Endothelial cell of hepatic sinusoid (primary cell): ENCODE results near the gene TACC2.

Source experiments
- in situ Hi-C: cut with HindIII; loops from 2 replicates; pipeline ENCODE4 v1.10.0; 2017; ENCODE audit warnings: low sequenced_read_pairs

Gene TACC2

DNA sequence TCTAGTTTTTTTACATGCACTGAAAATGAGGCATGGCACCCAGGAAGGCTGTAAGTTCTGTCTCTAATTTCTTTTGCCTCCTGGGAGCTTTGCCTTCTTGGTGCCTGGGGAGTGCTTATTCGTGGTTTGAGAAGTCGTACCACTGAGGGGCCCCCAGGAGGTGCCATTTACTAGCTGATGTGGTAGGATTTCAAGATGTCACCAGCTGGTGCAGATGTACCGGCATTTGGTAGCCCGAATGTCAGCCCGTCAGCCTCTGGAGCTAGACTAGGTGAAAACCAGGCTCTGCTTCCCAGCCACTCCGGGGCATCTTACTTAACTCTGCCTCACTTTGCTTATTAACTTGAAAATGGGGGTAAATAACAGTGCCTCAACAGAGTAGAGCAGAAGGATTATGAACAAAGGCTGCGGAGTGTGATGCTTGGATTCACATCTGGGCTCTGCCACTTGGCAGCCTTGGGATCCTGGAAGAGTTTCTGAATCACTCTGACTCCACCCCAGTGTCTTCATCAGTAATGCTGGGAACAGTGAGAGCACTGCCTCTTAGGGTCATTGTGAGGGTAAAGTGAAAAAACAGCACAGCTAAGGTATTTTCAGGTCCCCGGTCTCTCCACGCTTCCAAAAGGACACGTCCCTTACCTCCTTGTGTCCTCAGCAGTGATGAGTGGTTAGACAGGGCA, 250.8 kb downstream of the TACC2 start:
- in situ Hi-C loops = no loop called here

- in situ Hi-C loops = no loop called here
Observed at GRCh38 chr10:122240401-122240800, 251.4 kb downstream of the TACC2 start.

- in situ Hi-C loops = no loop called here
Observed at GRCh38 chr10:122241836-122242235, 252.9 kb downstream of the TACC2 start.

DNA sequence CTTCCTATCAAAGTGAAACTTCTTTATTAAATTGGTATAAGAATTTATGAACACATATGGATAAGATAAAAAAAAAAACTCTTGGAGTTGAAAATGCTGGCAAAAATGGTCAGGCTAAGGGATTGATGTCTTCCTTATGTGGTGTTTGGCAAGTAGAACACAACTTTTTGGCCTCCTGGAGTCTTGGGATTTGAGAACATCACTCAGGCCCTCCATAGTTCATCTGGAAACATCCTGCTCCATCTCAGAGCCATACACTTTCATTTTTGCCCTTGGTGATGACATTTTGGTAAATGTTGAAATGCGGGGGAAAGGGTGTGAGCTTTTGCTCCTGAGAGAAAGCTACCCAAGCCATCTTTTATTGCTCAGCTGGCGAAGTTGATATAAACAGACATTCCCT, 254.6 kb downstream of the TACC2 start:
- in situ Hi-C loops = no loop called here

GRCh38 chr10:122244001-122244975, 255.3 kb downstream of the TACC2 start:
- in situ Hi-C loops = no loop called here

GRCh38 chr10:122245136-122245535, 256.2 kb downstream of the TACC2 start:
- in situ Hi-C loops = no loop called here

- in situ Hi-C loops = no loop called here
Observed at GRCh38 chr10:122245897-122246296, 256.9 kb downstream of the TACC2 start.

DNA sequence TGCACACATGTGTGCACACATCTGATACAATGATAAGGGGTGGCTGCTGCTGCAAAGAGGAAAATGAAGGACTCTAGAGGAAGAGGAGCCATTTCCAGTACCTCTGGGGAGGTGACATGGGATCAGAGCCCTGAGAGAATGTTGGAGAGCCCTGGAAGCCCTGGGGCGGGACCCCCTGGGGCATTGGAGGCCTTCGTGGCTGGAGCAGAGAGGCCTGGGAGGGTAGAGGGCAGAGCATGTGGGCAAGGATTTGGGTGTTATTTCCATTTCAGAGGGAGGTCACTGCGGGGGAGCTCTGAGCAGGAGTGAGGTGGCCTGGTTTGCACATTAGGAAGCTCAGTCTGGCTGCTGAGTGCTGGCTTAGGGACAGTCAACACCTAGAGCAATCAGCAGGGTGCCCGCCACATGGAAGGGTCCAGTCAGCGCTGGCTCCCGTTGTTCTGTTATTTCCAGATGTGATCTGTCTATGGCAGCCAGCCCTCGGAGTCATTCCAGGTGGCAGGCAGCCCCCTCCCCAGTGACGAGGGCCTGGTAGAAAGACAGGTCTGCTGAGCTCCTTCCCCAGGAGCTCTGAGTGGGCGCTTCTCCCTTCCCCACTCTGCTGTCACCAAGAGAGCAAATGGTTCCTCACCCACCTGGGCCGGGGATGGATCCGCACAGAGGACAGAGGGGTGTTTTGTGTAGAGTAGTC, 258.0 kb downstream of the TACC2 start:
- in situ Hi-C loops = no loop called here

DNA sequence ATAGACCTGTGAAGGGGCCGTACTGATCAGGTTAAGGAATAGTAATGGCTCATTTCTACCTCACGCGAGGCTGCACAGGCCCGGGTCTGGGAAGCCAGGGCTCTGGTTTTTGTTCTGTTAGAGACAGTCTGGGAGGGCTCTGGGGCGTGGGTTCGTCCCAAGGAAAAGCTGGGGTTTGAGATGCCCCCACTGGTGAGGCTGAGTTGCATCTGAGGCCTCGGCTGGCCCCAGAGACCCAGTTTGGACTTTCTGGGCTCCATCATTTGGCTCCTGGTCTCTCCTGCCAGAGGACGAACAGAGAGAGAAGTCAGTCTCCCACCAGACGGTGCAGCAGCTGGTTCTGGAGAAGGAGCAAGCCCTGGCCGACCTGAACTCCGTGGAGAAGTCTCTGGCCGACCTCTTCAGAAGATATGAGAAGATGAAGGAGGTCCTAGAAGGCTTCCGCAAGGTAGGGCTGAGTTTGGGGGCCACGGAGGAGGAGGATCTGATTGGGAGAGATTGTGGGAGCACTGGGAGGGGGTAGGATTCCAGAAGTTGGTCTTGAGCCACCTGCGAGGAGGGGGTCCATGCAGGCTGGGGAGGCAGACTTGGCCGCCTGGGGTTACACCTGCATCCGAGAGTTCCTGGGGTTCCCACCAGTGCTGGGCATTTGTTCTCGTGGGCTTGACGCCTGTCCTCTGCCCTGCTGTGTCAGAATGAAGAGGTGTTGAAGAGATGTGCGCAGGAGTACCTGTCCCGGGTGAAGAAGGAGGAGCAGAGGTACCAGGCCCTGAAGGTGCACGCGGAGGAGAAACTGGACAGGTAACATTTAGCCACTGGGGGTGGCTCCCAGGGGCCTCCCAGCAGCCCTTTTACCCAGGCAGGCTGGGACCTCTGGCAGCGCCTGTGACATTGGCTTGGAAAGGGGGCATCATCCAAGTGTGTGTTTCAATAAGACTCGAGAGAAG, 259.7 kb downstream of the TACC2 start:
- in situ Hi-C loops = no loop called here

DNA sequence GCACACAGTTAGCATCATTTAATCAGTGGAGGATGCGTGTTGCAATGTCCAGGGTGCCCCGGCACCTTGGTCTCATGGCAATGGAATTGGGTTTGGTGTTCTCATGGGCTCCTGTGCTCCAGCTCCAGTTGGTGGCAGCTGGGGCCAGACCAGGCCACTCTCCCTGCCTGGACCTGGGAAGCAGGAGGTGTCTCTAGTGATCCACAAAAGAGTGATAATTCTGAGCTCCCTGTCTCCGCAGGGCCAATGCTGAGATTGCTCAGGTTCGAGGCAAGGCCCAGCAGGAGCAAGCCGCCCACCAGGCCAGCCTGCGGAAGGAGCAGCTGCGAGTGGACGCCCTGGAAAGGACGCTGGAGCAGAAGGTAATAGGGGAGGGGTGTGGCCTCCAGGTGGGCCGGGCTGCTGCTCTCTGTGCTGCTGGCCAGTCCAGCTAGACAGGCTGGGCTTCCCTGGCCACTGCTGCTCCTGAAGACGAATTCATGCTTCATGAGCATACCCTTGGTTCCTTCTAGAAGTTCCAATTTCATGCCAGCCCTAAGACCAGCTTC, 260.4 kb downstream of the TACC2 start:
- in situ Hi-C loops = no loop called here

DNA sequence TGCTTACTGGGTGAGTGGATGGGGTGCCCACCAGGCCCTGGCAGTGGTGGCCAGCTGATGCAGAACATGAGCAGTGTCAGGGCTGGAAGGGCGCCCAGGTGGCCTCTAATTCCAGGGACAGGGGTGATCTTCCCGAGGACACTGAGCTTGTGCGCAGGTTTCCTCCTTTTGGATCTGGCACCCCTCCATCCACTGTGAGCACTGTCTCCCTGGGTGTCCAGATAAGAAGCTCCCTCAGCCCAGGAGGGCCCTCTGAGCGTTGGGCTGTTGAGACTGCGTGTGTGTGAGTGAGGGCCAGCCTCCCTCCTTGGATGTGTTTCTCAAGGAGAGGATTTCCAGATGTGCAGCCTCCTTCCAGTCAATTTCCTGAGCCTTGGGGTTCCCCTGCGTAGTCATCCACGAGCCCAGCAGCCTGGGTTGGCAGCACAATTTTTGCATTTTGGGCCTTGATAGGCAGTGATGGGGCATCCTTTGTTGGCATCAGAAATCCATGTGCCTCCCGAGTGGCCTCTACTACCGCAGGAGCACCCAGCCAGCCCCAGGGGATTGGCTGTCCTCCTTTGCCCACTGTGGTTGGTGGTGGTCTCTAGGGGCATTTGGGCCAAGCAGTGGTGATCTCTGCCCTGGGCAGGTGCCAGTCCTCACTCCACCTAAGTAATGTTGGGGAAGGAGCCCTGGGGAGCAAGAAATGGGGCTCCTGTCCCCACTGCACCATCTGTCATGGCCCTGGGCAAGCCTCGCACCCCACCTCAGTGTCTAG, 261.2 kb downstream of the TACC2 start:
- in situ Hi-C loops = no loop called here

DNA sequence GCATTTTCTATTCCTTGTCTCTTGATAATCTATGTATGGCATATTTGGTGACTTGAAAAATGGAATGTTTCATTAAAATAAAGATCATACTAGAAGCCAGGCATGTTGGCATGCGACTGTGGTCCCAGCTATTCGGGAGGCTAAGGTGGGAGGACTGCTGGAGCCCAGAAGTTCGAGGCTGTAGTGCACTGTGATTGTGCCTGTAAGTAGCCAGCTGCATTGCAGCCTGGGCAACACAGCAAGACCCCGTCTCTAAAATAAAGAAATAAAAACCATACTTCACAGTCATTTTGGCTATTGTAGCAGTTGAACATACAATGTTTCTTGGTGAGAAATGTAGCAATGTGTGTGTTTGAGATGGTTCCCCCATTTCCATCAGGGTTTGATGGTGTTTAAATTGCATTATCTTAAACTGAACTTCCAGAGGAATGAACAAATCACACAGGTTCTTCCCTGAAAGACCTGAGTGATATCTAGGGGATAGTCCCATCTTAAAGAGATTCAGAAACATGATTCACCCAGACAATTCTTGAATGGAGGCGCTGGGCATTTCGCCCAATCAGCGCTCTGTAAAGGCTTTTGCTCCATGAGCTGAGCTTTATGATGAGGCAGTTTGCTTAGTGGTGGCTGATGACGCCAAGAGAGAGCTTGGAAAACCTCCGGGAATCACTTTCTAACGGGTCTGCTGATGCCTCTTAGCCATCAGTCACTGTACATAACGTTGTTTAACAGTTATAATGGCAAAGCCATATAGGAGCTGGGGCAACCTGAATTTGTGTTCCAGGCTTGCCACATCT, 262.7 kb downstream of the TACC2 start:
- in situ Hi-C loops = no loop called here

DNA sequence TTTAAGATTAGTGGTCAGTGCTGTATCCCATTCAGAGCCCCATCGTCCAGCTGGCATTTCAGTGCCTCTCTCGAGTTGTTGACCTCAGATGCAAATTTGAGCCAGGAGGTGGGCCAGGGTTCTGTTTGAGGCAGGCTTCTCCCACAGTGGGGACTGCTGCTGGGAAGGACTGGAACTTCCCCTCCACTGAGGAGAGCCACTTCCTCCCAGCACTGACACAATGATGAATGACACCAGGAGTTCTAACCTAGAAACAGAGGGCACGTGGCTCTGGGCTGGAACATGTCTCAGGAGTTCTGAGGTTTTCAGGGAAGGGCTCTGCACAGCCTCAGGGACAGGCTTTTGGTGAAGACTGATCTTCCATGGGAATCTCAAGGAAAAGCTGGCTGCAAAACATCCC, 263.8 kb downstream of the TACC2 start:
- in situ Hi-C loops = no loop called here

GRCh38 chr10:122253605-122254004, 264.6 kb downstream of the TACC2 start:
- in situ Hi-C loops = no loop called here

DNA sequence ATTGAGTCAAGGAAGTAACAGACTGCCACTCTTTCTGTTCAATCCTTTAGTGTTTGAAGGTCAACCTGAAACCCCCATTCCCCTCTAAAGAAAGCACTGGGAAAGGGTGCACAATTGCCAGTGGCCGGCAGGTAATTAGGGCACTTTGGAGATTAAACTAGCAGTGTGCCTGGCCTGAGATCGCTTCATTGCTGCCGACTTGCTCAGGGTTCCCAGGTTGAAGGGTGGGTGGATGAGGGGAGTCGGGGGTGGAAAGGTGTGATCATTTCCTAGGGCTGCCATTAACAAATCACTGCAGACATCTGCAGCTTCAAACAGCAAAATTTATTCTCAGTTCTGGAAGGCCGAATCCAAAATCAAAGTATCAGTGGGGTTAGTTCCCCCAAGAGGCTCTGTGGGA, 265.9 kb downstream of the TACC2 start:
- in situ Hi-C loops = no loop called here

DNA sequence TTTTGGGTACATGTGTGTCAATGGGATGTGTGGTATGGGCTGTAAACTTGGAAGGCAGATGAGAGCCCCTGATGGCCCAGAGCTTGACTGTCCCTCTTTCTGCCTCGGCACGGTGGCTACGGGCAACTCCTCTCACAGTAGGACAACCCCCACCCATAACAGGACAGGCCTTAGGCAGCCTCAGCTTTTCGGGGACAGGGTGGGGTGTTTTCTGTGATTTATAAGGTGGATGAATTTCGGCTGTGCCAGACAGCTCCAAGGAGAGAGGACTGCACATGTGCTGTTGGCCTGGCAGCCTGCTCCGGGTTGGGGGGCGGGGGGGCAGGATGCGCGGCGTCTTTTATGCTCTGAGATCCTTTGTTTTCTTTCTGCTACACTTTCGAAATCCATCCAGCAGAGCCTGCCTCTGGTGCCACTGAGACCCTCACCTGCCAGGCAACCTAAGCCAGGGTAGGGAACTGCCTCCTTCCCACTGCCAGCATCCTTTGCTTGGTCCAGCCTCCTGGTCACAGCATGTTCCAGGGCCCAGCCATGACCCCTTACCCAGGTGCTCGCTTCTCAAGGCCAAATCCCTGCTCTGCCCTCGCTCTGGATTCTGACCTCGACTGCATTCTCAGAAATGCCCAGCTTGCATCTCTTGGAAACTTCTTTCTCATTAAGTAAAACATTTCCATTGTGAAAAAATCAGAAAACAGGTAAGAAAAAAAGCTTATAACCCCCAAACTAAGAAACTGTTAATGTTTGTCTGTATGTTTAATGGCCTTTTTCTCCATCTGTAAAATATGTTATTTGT, 266.7 kb downstream of the TACC2 start:
- in situ Hi-C loops = no loop called here

GRCh38 chr10:122257041-122257440, 268.1 kb downstream of the TACC2 start:
- in situ Hi-C loops = no loop called here
